Activated gamma-delta T cell (primary cell): Measurements from ENCODE around the gene ZNF385C.

ENCODE experiments used
- DNase-seq: peaks from one replicate; lab custom pipeline; 2025; lab: John Stamatoyannopoulos, UW

The ZNF385C gene

DNA sequence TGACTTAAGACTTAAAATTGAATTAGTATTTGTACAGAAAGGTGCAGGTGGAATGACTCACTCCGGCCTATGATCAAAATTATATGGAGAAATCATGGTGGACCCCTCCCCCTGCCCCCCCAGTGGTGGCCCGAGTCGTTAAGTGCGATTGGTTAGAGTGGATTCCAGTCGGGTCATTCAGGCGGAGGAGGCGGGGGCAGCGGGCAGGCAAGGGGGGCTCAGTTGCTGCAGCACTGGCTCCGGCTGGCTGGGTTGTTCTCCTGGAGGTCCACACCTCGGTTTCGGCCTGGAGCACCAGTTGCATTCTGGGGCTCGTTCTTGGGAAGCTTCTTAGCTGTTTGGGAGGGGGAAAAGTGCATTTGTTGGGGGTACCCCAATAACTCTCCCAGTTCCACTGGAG, 27.3 kb upstream of the ZNF385C start:
- DNase-seq: no peak

DNA sequence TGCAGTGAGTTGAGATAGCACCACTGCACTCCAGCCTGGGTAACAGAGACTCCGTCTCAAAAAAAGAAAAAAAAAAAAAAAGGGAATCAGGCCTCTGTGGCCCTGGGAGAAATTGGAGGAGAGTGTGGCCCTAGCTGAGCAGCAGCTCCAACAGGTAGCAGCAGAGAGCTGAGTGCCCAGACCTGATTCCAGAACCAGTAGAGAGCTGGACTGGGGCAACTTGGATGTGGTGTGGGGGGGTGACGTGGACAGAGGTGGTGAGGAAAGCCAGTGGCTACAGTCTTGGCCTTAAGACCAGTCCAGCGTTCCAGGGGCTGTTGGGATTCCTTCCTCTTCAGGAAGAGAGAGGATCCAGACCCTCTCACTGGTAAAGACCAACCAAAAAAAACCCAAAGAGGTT, 26.0 kb upstream of the ZNF385C start:
- DNase-seq: no peak

DNA sequence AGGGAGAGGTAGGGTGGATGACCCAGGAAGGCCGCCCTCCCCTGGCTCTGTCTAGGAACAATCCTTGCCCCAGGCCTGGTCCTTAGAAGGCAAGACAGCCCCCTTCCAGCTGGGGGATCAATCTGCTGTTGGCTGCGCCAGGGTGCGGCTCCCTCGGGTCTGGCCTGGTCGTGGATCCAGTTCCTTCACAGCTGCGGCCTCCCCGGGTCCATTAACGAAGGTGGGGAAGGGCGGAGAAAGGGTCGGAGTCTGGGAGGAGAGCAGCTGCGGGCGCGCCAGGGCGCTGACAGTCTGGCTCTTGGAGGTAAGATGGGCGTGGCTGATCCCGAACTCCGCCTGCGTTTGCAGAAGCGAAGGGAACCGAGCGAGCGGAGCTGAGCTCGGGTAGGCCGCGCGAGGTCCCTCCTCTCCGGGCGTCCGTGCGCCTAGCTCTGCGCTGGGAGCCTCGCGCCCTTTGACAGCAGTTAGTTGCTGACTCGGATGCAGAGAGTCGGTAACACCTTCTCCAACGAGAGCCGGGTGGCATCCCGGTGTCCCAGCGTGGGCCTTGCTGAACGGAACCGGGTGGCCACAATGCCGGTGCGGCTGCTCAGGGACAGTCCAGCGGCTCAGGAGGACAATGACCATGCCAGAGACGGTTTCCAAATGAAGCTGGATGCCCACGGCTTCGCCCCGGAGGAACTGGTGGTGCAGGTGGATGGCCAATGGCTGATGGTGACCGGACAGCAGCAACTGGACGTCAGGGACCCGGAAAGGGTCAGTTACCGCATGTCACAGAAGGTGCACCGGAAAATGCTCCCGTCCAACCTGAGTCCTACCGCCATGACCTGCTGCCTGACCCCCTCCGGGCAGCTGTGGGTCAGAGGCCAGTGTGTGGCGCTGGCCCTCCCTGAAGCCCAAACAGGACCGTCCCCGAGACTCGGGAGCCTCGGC, 24.4 kb upstream of the ZNF385C start, which contains the start of gene HSPB9:
Gene HSPB9, plus strand, starts transcription at position 434 of the 933 bp plus-strand sequence. Its CDS starts 47 bp downstream, at position 481.
- DNase-seq: no peak

DNA sequence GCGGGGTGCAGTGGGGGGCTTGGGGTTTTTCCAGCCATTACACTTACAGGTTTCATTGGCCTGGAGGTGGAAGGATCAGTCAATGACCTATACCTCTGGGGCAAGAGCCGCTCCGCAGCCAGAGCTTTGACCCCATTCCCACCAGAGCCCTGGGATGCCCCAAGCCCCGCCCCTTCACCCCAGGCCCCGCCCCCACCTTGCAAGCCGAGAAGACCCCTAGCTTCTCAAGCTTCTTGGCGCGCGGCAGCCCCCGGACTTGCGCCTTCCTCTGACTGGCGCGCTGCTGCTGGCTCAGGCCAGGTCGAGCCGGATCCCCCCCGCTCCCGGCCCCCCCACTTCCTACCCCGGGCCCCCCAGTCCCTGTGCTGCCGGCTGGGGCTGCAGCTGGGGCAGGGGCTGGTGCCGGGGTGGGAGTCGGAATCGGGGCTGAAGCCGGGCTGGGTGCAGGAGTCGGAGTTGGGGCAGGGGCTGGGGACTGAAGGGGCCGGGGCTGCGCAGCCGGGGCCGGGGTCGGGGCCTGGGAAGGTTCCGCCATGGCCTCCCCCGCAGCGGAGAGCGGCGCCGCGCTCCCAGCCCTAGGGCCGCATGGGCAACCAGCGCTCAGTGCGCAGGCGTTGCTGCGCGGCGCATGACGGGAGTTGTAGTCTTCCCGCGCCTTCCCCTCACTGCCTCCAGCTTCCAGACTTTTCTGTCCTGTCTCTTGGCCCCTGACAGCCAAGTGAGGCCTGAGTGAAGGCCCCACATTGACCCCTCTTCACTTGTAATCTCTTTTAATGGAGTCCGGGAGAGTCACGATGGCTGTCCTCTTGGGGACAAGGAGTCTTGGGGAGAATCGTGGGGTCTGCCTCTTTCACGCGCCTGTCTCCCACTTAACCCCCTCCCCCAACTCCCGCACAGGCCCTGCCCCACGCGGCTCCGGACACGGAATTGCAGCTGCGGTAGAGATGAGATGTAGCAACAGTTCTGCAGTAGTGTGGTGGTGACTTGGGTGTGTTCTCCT, 22.8 kb upstream of the ZNF385C start, which contains the start of gene KAT2A:
Gene KAT2A, minus strand, starts transcription at position 598 of the 1,000 bp plus-strand sequence. Its CDS starts 63 bp downstream, at position 535.
- DNase-seq: peak; percentile 61

DNA sequence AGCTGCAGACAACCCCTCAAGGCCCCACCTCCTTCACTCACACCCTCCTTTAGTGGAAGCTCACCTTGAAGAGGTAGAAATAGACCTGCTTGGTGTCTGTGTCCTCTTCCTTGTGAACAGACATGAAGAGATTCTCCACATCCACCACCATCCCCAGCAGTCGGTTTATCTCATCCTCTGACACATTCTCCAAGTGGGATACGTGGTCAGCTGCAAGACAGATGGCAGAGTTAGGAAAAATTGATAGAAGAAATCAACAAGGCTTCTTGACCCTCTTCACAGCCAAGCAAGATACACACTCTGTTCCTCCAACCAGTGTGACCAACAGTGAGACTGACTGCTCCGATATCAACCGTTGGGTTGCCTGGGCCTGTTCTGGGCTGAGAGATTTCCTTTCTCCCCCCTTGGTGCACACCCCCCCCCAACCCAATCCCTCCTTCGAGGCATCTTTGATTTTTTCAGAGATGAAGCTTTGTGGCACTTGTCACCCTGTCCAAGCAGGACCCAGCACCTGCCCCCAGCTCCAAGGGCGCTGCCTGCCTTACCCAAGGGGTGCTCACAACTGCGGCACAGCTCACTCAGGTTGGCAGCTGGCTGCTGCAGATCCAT, 22.0 kb upstream of the ZNF385C start:
- no peak for DNase-seq

DNA sequence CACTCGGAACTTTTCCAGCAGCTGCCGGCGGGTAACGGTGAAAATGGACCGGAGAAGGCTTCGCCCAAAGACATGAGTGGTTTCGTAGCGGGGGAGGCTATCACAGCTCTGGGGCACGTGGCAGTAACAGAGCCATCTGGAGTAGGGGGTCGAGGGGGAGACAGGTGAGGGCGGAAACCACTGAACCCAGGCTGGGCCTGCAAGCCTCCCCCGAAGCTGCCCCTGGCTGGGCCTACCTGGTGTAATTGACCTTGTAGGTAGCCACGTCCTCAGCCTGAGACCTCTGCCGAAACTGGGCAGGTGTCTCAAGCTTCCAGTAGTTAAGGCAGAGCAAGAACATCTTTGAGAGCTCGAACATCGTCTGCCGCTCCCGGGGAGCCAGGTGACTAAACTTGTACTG, 21.0 kb upstream of the ZNF385C start:
- DNase-seq: no peak

DNA sequence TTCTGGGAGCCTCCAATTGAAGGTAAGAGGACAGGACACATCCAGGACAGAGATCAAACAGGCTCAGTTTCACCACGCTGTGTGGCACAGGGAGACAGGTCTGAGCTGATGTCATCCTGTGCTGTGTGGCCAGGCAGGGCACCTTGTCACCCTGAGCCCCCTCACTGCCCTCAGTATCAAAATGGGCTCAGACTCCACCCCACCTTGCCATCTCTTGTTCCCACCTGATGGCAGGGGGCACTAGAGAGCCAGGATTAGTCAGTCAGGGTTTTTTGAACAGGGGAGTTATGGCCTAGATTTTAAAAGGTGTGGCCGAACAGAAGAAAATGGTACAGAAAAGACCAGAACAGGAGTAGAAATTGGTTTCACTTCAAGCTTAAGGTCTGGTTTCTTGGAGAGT, 20.3 kb upstream of the ZNF385C start:
- no peak for DNase-seq

DNA sequence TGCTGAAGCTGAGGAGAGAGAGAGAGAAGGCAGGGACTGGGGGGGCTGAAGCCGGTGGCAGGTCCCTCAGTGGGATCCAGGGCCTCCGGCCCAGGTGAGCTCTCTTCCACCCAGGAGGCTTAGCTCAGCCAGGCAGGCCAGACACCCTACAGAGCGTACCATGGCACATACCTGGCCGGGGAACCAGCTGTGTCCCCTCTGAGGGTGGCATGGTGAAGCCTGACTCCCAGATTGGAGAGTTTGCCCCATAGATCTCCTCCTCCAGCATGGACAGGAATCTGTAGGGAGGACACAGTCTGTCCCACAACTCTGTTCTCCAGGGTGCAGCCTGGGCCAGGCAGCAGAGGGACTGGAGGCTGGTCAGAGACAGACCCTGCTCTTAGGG, 19.8 kb upstream of the ZNF385C start:
- no peak for DNase-seq

DNA sequence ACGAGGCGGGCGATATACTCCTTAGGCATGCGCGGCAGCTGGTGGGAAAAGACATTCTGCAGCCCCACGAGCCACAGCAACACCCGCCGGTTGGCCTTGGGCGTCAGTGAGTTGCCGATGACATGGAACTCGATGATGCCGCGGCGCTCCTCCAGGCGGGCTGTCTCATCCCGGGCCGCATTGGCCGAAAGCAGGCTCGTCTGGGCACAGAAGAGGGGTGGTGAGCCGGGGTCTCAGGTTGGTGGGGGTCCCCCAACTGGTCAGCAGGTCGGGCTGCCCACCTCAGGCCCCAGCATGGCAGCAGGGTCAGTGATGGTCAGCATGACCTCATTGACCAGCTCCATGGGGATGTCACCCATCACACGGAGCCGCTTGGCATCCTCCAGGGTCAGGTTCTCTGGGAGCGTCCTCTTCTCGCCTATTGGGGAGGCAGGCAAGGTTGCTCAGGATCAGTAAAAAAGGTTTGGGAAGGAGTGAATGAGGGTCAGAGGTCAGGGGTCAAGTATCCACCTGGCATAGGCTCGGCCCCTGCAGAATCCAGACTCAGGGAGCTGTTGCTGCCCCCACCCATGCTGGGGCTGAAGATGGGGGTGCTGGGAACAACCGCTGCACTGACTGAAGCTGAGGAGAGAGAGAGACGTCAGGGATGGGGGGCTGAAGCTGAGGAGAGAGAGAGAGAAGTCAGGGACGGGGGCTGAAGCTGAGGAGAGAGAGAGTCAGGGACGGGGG, 19.3 kb upstream of the ZNF385C start:
- no peak for DNase-seq

DNA sequence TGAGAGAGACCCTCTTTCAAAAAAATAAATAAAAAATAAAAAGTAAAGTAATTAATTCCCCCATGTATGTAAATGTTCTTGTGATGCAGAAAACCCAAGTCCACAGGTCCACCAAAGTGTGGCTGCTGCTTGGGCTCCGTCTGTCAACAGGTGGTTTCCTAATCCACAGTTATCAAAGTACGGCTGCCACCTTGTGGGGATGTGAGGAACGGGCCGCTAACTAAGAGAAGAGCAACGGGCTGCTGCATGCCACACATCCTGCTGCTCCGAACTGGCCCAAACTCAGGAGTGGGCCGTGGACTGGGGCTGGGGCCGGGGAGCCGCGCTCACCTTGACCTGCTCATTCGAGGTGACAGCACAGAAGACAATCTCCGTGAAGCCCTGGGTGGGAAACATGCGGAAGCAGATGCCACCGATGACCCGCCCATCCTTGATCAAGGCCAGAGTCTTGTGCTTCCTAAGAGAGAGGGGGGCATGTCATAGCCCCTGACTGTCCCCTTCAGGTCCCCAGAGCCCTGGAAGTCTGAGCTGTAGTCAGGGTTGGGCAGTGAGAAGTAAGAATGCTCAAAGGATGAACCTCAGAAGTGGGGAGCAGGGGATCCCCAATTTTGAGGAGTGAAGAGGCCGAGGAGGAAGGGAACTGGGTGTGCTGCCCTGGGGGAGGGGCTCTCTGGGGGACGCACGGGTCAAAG, 18.6 kb upstream of the ZNF385C start:
- no peak for DNase-seq

DNA sequence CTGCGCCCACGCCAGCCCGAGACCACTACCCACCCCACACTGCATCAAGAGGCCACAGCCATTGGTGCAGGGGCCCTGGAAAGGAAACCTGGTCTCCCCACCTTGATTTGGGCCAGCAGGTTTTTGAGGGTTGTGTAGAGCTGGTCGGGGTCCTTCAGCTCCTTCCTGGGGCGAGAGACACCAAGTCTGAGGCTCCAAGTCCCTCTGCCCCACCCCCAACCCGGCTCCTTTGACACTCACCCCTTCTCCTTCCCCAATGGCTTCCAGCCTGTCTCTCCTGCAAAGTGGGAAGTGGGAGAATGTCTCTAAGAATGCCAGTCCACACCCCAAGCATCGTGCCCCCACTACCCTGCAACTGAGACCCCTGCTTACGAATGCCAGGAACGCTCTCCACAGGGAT, 15.8 kb upstream of the ZNF385C start:
- no peak for DNase-seq

DNA sequence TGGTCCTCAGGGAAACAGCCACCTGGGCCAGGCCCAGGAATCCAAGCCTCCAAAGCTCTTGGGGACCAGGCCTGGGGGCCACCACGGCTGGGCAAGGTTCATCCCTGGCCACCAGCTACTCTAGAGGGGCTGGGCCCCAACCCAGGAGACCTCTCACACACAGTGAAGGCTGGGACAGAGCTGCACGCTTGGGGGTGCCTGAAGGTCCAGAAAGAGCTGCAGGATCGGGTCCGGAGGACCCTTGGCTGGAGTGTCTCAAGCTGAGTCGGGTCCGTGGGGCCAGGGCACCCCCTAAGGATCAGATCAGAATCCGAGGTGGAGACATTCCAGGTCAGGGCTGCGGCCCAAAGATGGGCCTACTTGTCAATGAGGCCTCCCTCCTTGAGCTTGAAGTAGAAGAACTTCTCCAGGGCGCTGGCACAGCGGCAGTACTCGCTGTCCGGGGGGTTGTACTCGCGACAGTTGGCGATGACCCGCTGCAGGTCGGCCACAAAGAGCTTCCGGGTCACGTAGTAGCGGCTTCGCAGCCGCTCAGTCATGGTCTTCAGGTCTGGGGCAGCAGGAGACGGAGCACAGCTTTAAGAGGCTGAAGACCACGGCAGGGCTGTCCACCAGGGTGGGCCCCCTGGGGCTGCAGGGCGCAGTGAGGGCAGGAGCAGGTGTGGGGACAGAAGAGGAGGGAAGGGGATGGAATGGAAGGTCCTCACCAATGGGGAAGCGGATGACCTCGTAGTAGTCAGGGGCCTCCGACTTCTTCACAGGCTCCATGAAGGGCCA, 15.2 kb upstream of the ZNF385C start:
- DNase-seq: no peak

DNA sequence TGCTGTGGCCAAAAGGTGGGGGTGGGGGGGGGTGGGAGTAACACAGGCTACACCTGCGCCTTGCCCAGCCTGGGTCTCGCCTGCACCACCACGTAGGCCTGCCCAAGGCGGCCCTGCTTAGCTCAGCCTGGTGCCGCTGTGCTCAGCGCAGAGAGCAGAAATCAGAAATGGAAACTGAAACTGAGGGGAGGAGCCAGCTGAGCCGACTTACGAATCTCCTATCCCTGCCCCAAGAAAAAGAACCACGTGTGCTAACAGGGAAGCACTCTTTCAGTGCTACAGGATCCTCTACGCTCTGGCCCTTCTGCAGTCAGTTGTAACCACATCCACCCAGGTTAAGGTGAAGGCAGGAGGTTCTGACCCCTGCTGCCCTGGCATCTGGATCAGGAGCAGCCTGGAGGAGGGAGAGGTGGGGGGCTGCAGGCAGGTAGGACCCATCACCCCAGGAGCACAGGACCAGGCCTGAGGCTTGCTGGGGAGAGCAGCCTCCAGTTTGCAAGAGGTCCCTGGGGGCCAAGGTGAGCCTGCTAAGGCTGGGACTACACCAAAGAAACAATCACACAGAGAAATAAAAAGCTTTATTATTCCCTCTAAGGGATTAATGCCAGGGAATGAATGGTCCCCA, 14.4 kb upstream of the ZNF385C start, which contains the start of gene DHX58:
Gene DHX58, minus strand, starts transcription at position 163 of the 625 bp plus-strand sequence. CDS start 822 bp downstream, outside the sequence.
- DNase-seq: no peak

DNA sequence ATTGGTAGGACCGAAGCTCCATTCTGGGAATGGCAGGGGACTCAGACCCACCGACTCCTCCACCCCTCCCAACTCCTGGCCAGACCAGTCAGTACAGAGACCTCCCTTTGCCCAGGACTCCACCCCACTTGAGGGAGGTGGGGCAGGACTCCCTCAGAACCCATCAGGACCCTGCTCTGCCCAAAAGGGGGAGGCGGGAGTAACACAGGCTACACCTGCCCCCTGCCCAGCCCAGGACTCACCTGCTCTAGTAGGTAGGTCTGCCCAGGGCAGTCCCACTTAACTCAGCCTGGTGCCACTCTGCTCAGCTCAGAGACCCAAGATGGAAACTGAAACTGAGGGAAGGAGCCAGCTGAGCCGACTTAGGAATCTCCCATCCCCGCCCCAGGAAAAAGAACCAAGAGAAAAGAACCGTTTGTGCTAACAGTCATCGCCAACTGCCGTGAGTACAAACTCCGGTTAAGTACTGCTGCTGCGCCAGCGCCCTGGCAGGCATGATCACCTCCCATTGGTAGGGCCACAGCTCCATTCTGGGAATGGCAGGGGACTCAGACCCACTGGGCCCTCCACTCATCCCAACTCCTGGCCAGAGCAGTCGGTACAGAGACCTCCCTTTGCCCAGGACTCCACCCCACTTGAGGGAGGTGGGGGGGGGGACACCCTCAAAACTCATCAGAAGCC, 13.7 kb upstream of the ZNF385C start:
- no peak for DNase-seq

DNA sequence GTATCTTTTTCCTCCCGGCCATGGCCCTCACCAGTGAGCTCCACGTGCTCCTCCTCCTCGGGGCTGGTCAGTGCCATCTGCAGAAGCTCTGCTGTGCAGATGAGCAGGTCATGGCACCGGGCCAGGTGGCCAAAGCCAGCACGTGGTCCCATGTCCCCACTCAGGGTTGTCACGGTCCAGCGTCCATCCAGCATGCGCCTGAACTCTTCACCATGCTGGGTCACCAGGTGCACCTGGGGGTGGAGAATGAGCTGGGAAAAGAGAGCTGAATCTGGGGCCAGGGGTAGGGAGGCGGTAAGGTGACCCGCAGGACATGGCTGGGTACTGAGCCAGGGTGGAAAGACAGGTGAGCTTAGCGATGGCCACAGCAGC, 13.0 kb upstream of the ZNF385C start:
- no peak for DNase-seq

DNA sequence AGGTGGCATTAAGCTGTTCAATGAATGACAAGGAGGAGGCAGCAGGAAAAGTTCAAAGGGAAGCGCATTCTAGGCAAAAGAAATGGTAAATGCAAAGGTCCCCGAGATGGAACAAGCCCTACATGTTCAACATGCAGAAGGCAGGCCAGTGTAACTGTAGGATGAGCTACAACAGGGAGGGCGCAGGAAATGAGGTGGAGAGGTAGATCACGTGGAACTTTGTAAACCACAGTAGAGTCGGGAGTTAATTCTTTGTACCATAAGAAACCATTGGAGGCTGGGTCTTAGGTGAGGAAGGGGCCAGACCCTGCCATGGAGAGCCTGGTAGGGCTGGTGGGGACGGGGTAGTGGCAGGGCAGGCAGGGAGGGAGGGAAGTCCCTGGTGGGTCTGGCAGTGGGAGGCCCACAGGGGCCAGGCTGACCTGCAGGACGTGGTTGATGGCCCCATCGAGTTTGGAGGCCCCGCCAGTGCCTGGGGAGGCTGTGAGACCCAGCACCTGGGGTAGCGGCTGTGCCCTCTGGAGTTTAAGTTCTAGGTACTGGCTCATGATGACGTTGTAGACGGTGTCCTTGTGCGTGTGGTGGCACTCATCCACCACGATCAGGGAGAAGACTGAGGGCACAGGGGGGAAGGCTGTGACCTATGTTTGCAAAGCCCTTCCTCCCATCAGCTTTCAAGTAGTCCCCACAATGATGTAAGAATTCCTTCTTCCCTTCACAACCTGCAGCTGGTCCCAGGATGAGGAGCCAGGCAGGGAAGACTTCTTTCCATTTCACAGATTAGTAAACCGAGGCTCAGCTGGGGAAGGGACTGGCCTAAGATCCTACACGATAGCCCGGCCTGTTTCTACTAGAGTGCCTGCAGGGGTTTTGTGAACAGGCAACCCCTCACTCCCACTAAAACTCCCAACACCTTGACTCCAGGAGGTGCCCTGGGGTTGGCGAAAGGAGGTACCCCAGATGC, 12.3 kb upstream of the ZNF385C start:
- no peak for DNase-seq

DNA sequence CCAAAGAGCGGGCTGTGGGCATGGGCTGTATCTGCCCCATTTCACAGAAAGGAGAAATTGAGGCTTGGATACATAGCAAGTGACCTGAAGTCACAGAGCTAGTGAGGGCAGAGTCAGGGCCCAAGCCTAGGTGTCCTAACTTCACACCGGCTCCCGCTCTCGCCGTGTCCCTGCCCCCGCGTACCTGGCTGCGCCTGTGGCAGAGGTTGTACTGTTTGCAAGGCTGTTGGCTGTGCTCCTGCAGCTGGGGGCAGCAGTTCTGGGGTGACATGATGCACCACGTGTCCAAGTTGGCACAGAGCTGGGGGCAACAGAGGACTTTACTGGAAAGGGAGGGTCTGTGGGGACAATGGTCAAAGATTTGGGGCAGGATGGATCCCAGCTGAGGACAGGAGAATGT, 10.8 kb upstream of the ZNF385C start:
- DNase-seq: no peak
